Measurements from ENCODE around the gene ANKRD13C.

ANKRD13C gene

GRCh38 chr1:70234733-70235132, 119.8 kb downstream of the ANKRD13C start:
- DNase-seq (ENCODE audit: extremely low spot score), result no peak
- ChIA-PET POLR2A (interaction anchor here (2.2 kb wide), 1 partner anchor 14 kb away, joined by 7 read pairs; the partner anchor contains the start of gene SRSF11), CTCF (no interaction called here)
- no peak for TF ChIP-seq FOXA1 (IDR thresholded peaks at IDR 0.05)
- no peak for TF ChIP-seq ZNF384 (IDR thresholded peaks at IDR 0.05)
- no peak for TF ChIP-seq SP1 (IDR thresholded peaks at IDR 0.05)
- TF ChIP-seq CTBP1 (IDR thresholded peaks at IDR 0.05; ENCODE audit: borderline replicate concordance), result no peak
- TF ChIP-seq, protein P1, sequence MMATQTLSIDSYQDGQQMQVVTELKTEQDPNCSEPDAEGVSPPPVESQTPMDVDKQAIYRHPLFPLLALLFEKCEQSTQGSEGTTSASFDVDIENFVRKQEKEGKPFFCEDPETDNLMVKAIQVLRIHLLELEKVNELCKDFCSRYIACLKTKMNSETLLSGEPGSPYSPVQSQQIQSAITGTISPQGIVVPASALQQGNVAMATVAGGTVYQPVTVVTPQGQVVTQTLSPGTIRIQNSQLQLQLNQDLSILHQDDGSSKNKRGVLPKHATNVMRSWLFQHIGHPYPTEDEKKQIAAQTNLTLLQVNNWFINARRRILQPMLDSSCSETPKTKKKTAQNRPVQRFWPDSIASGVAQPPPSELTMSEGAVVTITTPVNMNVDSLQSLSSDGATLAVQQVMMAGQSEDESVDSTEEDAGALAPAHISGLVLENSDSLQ (IDR thresholded peaks at IDR 0.05), result no peak
- no peak for TF ChIP-seq HDGF (IDR thresholded peaks at IDR 0.05; ENCODE audit: borderline replicate concordance)
- TF ChIP-seq SUZ12 (IDR thresholded peaks at IDR 0.05), result no peak
- no peak for TF ChIP-seq FOXM1 (IDR thresholded peaks at IDR 0.05; ENCODE audit: borderline replicate concordance)
- no peak for TF ChIP-seq BHLHE40 (IDR thresholded peaks at IDR 0.05; ENCODE audit: borderline replicate concordance)
- no peak for TF ChIP-seq FOXK2 (IDR thresholded peaks at IDR 0.05)
- TF ChIP-seq ARNT (IDR thresholded peaks at IDR 0.05), result no peak

- no peak for DNase-seq (ENCODE audit: extremely low spot score)
- CTCF ChIA-PET, result no interaction called here
- POLR2A ChIA-PET, result no interaction called here
- TF ChIP-seq SUZ12 (IDR thresholded peaks at IDR 0.05) (no peak), NFRKB (IDR thresholded peaks at IDR 0.05) (no peak), FOXM1 (IDR thresholded peaks at IDR 0.05; ENCODE audit: borderline replicate concordance) (no peak), HDGF (IDR thresholded peaks at IDR 0.05; ENCODE audit: borderline replicate concordance) (no peak), FOXA1 (IDR thresholded peaks at IDR 0.05) (no peak), FOXK2 (IDR thresholded peaks at IDR 0.05) (no peak), ELF4 (IDR thresholded peaks at IDR 0.05) (no peak), TARDBP (IDR thresholded peaks at IDR 0.05) (no peak), LEF1 (IDR thresholded peaks at IDR 0.05; ENCODE audit: borderline replicate concordance) (no peak), BHLHE40 (IDR thresholded peaks at IDR 0.05; ENCODE audit: borderline replicate concordance) (no peak), ZNF384 (IDR thresholded peaks at IDR 0.05) (no peak), L3MBTL2 (conservative IDR thresholded peaks at IDR 0.05) (no peak)
Measured at GRCh38 chr1:70231475-70231874, 123.0 kb downstream of the ANKRD13C start.

- TF ChIP-seq FOXM1 (IDR thresholded peaks at IDR 0.05; ENCODE audit: borderline replicate concordance) (no peak), NFRKB (IDR thresholded peaks at IDR 0.05) (no peak), FOXK2 (IDR thresholded peaks at IDR 0.05) (no peak), L3MBTL2 (conservative IDR thresholded peaks at IDR 0.05) (no peak), ELF4 (IDR thresholded peaks at IDR 0.05) (no peak), FOXA1 (IDR thresholded peaks at IDR 0.05) (no peak), LEF1 (IDR thresholded peaks at IDR 0.05; ENCODE audit: borderline replicate concordance) (no peak), SP1 (IDR thresholded peaks at IDR 0.05) (no peak), CTBP1 (IDR thresholded peaks at IDR 0.05; ENCODE audit: borderline replicate concordance) (no peak), ZNF384 (IDR thresholded peaks at IDR 0.05) (no peak)
- ChIA-PET POLR2A (no interaction called here), CTCF (interaction anchor here (0.6 kb wide), 1 partner anchor 224 kb away, joined by 4 read pairs; no protein-coding TSS in a partner anchor)
Measured at GRCh38 chr1:70228670-70229069, 125.9 kb downstream of the ANKRD13C start.

DNA sequence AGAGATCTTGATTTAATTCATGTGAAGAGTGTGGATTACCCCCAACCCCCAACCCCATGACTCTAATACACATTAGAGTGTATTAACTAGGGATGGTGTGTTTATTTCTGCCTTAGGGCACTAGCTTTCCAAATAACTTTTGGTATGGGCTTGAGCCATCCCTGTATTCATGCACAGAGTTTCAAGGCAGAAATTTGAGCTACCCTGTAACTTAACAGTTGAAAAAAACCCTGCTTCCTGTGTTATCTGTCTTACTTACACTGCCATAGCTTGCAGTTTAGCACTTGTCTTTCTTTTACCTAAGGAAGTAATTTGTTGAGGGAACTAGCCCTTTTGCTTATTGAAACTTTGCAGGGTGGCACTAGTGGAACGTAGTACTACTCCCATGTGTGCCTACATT, 127.1 kb downstream of the ANKRD13C start:
- ChIA-PET CTCF (no interaction called here), POLR2A (interaction anchor here (0.6 kb wide), 1 partner anchor 88 kb away, joined by 3 read pairs; no protein-coding TSS in a partner anchor)
- TF ChIP-seq FOXM1 (IDR thresholded peaks at IDR 0.05; ENCODE audit: borderline replicate concordance) (no peak), ELF4 (IDR thresholded peaks at IDR 0.05) (no peak), NFRKB (IDR thresholded peaks at IDR 0.05) (no peak), FOXK2 (IDR thresholded peaks at IDR 0.05) (no peak)
- no peak for DNase-seq (ENCODE audit: extremely low spot score)

More at GRCh38 chr1:70228670-70229069, 125.9 kb downstream of the ANKRD13C start:
- DNase-seq (ENCODE audit: extremely low spot score), result no peak

DNA sequence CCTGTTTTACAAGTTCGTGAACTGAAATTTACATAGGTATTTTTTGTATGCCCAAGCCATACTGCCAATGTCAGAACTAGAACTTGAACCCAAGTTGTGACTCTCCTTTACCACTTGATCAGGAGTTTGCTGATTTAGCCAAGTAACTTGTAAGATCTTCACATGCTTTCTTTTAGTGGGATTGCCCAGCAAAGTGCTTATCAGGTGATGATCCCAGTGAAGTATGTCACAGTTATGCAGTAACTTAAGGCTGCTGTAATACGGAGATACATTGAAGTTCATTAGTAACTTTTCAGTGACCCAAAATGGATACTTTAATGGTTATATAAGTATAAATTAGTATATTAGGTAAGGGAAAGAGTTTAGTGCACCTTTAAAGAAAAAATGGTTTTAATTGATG, 129.6 kb downstream of the ANKRD13C start:
- POLR2A ChIA-PET, result interaction anchor here (0.6 to 1.0 kb wide), 2 partner anchors 60 to 186 kb away, joined by 3 read pairs; no protein-coding TSS in a partner anchor
- CTCF ChIA-PET, result no interaction called here
- DNase-seq (ENCODE audit: extremely low spot score), result no peak
- no peak for TF ChIP-seq ZNF384 (IDR thresholded peaks at IDR 0.05)
- no peak for TF ChIP-seq SUZ12 (IDR thresholded peaks at IDR 0.05)
- no peak for TF ChIP-seq L3MBTL2 (conservative IDR thresholded peaks at IDR 0.05)
- no peak for TF ChIP-seq TARDBP (IDR thresholded peaks at IDR 0.05)
- no peak for TF ChIP-seq HDGF (IDR thresholded peaks at IDR 0.05; ENCODE audit: borderline replicate concordance)
- TF ChIP-seq SP1 (IDR thresholded peaks at IDR 0.05), result no peak
- TF ChIP-seq BHLHE40 (IDR thresholded peaks at IDR 0.05; ENCODE audit: borderline replicate concordance), result no peak
- no peak for TF ChIP-seq ARNT (IDR thresholded peaks at IDR 0.05)
- TF ChIP-seq NFRKB (IDR thresholded peaks at IDR 0.05), result no peak
- TF ChIP-seq ELF4 (IDR thresholded peaks at IDR 0.05), result no peak
- no peak for TF ChIP-seq FOXM1 (IDR thresholded peaks at IDR 0.05; ENCODE audit: borderline replicate concordance)
- no peak for TF ChIP-seq CTBP1 (IDR thresholded peaks at IDR 0.05; ENCODE audit: borderline replicate concordance)
- TF ChIP-seq LEF1 (IDR thresholded peaks at IDR 0.05; ENCODE audit: borderline replicate concordance), result no peak
- TF ChIP-seq FOXK2 (IDR thresholded peaks at IDR 0.05), result no peak
- TF ChIP-seq, protein P1 (IDR thresholded peaks at IDR 0.05), result no peak

DNA sequence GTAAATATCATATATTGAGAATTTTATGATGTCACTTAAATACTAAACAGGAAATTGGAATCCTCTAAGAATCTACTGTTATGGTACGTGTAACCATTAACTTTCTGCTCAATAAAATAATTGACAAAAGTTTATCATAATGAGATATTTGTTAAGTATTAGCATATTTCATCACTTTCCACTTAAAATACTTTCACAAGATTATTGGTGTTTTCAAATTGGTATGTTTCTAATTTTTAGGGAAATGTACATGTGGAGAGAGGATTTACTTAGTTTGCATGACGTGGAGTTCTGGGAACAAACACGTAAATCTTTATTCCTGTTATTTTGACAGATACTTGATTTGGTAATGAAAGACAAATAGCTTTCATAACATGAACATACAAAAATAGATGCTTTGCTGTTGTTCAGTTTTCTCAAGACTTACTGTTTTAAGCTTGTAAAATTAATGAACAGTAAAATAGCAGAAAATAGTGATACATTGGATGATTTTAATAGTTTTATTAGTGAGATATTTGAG, 131.7 kb downstream of the ANKRD13C start:
- TF ChIP-seq, protein P1 (IDR thresholded peaks at IDR 0.05), result peak; percentile 32; the same call in 1 of the 2 replicates
- TF ChIP-seq ELF4 (IDR thresholded peaks at IDR 0.05), result peak; percentile 11; the same call in 1 of the 2 replicates
- no peak for TF ChIP-seq ZNF384 (IDR thresholded peaks at IDR 0.05)
- ChIA-PET POLR2A (interaction anchor here (1.6 kb wide), 1 partner anchor 188 kb away, joined by 7 read pairs; the partner anchor contains the start of gene CTH), CTCF (no interaction called here)
- no peak for DNase-seq (ENCODE audit: extremely low spot score)

Measured in HEK293T (cell line).